Ishikawa (cell line): ENCODE data around the gene BDKRB2.

Experiments
- CEBPB ChIP-seq: IDR thresholded peaks from 2 replicates; pipeline ENCODE4 v1.6.1; 2012
- EGR1 ChIP-seq: IDR thresholded peaks from 2 replicates; pipeline ENCODE4 v1.6.1; 2012
- EP300 ChIP-seq: IDR thresholded peaks from 2 replicates; pipeline ENCODE4 v1.6.1; 2012; ENCODE audit warnings: borderline replicate concordance
- RAD21 ChIP-seq: IDR thresholded peaks from 2 replicates; pipeline ENCODE4 v1.6.1; 2012; ENCODE audit warnings: low read depth
- TAF1 ChIP-seq: IDR thresholded peaks from 2 replicates; pipeline ENCODE4 v1.6.1; 2012; ENCODE audit warnings: low read depth, mild to moderate bottlenecking
- TCF12 ChIP-seq: IDR thresholded peaks from 2 replicates; pipeline ENCODE4 v1.6.1; 2012; ENCODE audit warnings: low read depth
- TEAD4 ChIP-seq: IDR thresholded peaks from 2 replicates; pipeline ENCODE4 v1.6.1; 2012
- YY1 ChIP-seq: IDR thresholded peaks from 2 replicates; pipeline ENCODE4 v1.6.1; 2012; ENCODE audit warnings: low read depth
- TF ChIP-seq, protein P1 (sequence below): IDR thresholded peaks from 2 replicates; pipeline ENCODE4 v1.6.1; 2012
- TF ChIP-seq, protein P2 (sequence below): IDR thresholded peaks from 2 replicates; pipeline ENCODE4 v1.6.1; 2012; ENCODE audit warnings: low read depth, mild to moderate bottlenecking
- TF ChIP-seq, protein P3 (sequence below): IDR thresholded peaks from 2 replicates; pipeline ENCODE4 v1.6.1; 2012

GRCh38 chr14:96215452-96216244, 11.0 kb downstream of the BDKRB2 start:
- no peak for TF ChIP-seq EGR1
- TF ChIP-seq, protein P1, sequence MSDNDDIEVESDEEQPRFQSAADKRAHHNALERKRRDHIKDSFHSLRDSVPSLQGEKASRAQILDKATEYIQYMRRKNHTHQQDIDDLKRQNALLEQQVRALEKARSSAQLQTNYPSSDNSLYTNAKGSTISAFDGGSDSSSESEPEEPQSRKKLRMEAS = no peak
- no peak for TF ChIP-seq CEBPB
- no peak for TF ChIP-seq TCF12
- TF ChIP-seq, protein P2, sequence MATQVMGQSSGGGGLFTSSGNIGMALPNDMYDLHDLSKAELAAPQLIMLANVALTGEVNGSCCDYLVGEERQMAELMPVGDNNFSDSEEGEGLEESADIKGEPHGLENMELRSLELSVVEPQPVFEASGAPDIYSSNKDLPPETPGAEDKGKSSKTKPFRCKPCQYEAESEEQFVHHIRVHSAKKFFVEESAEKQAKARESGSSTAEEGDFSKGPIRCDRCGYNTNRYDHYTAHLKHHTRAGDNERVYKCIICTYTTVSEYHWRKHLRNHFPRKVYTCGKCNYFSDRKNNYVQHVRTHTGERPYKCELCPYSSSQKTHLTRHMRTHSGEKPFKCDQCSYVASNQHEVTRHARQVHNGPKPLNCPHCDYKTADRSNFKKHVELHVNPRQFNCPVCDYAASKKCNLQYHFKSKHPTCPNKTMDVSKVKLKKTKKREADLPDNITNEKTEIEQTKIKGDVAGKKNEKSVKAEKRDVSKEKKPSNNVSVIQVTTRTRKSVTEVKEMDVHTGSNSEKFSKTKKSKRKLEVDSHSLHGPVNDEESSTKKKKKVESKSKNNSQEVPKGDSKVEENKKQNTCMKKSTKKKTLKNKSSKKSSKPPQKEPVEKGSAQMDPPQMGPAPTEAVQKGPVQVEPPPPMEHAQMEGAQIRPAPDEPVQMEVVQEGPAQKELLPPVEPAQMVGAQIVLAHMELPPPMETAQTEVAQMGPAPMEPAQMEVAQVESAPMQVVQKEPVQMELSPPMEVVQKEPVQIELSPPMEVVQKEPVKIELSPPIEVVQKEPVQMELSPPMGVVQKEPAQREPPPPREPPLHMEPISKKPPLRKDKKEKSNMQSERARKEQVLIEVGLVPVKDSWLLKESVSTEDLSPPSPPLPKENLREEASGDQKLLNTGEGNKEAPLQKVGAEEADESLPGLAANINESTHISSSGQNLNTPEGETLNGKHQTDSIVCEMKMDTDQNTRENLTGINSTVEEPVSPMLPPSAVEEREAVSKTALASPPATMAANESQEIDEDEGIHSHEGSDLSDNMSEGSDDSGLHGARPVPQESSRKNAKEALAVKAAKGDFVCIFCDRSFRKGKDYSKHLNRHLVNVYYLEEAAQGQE = no peak
- TF ChIP-seq, protein P3, sequence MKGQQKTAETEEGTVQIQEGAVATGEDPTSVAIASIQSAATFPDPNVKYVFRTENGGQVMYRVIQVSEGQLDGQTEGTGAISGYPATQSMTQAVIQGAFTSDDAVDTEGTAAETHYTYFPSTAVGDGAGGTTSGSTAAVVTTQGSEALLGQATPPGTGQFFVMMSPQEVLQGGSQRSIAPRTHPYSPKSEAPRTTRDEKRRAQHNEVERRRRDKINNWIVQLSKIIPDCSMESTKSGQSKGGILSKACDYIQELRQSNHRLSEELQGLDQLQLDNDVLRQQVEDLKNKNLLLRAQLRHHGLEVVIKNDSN = no peak
- no peak for TF ChIP-seq YY1
- TF ChIP-seq TAF1 = no peak
- TF ChIP-seq EP300 = no peak
- no peak for TF ChIP-seq RAD21
- TF ChIP-seq TEAD4 = no peak
